Stomach (tissue), 4 donors: ENCODE measurements around the gene MYZAP.

Source experiments
- EP300 ChIP-seq: sonication (generic); formaldehyde crosslinking; IDR thresholded peaks from one replicate; pipeline ENCODE4 v1.6.1; 2017; ENCODE audit warnings: antibody characterized with exemption
- TF ChIP-seq, protein P1 (sequence below), 7 experiments: fragments of 450-650 bp in 4 of 7; fragments of 200-600 bp in 3 of 7; sonication (generic) in 3 of 7; IDR thresholded peaks; one replicate each; pipeline ENCODE4 v1.5.1; 2016 to 2019; ENCODE audit warnings: antibody characterized with exemption in 7 of 7, control low read depth in 2 of 7, mild to moderate bottlenecking in 1 of 7

DNA sequence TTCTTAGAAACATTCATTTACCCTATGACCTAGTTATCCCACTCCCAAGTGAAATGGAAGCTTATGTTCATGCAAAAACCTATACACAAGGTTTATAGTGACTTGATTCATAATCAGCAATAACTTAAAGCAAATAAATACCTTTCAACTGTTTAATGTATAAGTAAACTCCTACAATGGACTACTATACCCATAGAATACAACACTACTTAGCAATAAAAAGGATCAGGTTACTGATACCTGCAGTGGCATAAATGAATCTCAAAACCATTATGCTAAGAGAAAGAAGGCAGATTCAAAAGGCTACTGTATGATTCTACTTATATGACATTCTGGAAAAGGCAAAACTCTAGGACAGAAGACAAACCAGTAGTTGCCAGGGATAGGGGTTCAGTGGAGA, 106.5 kb downstream of the MYZAP start:
- TF ChIP-seq, protein P1, sequence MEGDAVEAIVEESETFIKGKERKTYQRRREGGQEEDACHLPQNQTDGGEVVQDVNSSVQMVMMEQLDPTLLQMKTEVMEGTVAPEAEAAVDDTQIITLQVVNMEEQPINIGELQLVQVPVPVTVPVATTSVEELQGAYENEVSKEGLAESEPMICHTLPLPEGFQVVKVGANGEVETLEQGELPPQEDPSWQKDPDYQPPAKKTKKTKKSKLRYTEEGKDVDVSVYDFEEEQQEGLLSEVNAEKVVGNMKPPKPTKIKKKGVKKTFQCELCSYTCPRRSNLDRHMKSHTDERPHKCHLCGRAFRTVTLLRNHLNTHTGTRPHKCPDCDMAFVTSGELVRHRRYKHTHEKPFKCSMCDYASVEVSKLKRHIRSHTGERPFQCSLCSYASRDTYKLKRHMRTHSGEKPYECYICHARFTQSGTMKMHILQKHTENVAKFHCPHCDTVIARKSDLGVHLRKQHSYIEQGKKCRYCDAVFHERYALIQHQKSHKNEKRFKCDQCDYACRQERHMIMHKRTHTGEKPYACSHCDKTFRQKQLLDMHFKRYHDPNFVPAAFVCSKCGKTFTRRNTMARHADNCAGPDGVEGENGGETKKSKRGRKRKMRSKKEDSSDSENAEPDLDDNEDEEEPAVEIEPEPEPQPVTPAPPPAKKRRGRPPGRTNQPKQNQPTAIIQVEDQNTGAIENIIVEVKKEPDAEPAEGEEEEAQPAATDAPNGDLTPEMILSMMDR (IDR thresholded peaks at IDR 0.05): no peak
- TF ChIP-seq EP300: no peak
